Stomach (tissue), 9 donors: ENCODE results near the gene CSMD2. TPM values are rescaled to one million over a fixed set of nuclear protein-coding genes. Genes with fewer than 3 reads are reported as not detected.
A peak's percentile ranks its signal among the peaks of the same experiment; 100 is the strongest.

Experiments used
- DNase-seq, 2 donors: peaks; one replicate each; pipeline versions ENCODE4 v3.0.0 to v3.0.0-alpha.2; 2013 to 2019
- H3K27ac ChIP-seq, 5 donors: fragments of 200-600 bp in 4 of 5; sonication (generic) in 4 of 5; one replicate each; pipeline ENCODE4 v1.5.1; 2013 to 2019; ENCODE audit warnings: mild to moderate bottlenecking in 1 of 5, moderate library complexity in 1 of 5
- H3K27me3 ChIP-seq, 3 donors: fragments of 200-600 bp; sonication (generic); one replicate each; pipeline ENCODE4 v1.5.1; 2017 to 2019; ENCODE audit warnings: mixed run types in 1 of 3
- H3K36me3 ChIP-seq, 4 donors: fragments of 200-600 bp; sonication (generic); 1 replicate in 3 of 4; 2 replicates in 1 of 4; pipeline ENCODE4 v1.5.1; 2016 to 2019
- H3K4me1 ChIP-seq, 4 donors: fragments of 200-600 bp; sonication (generic); one replicate each; pipeline ENCODE4 v1.5.1; 2016 to 2019
- H3K4me3 ChIP-seq, 4 donors: fragments of 200-600 bp; sonication (generic) in 3 of 4; one replicate each; pipeline ENCODE4 v1.5.1; 2016 to 2019; ENCODE audit warnings: mild to moderate bottlenecking in 1 of 4
- H3K9me3 ChIP-seq, 4 donors: fragments of 200-600 bp; sonication (generic); one replicate each; pipeline ENCODE4 v1.5.1; 2016 to 2019
- EP300 ChIP-seq: sonication (generic); formaldehyde crosslinking; IDR thresholded peaks from one replicate; pipeline ENCODE4 v1.6.1; 2017; ENCODE audit warnings: antibody characterized with exemption
- POLR2A ChIP-seq, 4 donors: fragments of 450-650 bp; IDR thresholded peaks; one replicate each; pipeline ENCODE4 v1.6.1; 2016; ENCODE audit warnings: antibody characterized with exemption in 4 of 4, control low read depth in 2 of 4, mild to moderate bottlenecking in 1 of 4, moderate library complexity in 1 of 4
- POLR2AphosphoS5 ChIP-seq, 3 donors: sonication (generic); formaldehyde crosslinking; IDR thresholded peaks; one replicate each; pipeline ENCODE4 v1.6.1; 2016; ENCODE audit warnings: antibody characterized with exemption in 3 of 3
- WGBS, 5 donors: extraction: QIAGEN DNeasy Blood & Tissue Kit in 3 of 5; methylation state at CpG; one replicate each; pipeline versions ENCODE4 v1.1.5 to v1.1.7; 2013 to 2018; 5-methylcytosine and 5-hydroxymethylcytosine counted together
- intact Hi-C: fragments of 100-400 bp; cut with DNase I; formaldehyde crosslinking; loops from one replicate; pipeline ENCODE4 v1.15.1; 2023; ENCODE audit warnings: low total_unique reads
- polyA plus RNA-seq, 3 donors: library from polyadenylated mRNA; stranded (reverse); fragments of 200-250 nt; gene quantifications; one replicate each; pipeline ENCODE4 v1.2.3, GENCODE V29; 2013
- total RNA-seq, 5 donors: library from RNA; depleted of rRNA; stranded (reverse); fragments of >200 nt; gene quantifications; one replicate each; pipeline versions ENCODE4 v1.1.0 to v1.2.3, GENCODE V29; 2014 to 2016
- TF ChIP-seq, protein P1 (sequence below), 7 experiments: fragments of 450-650 bp in 4 of 7; fragments of 200-600 bp in 3 of 7; sonication (generic) in 3 of 7; IDR thresholded peaks; one replicate each; pipeline ENCODE4 v1.5.1; 2016 to 2019; ENCODE audit warnings: antibody characterized with exemption in 7 of 7, control low read depth in 2 of 7, mild to moderate bottlenecking in 1 of 7
- donor health status: healthy with polysubstance abuse.
- donor health status: Bipolar disorder and iron deficiency.
- donor health status: healthy.

The CSMD2 gene
- total and polyA plus RNA-seq, 8 donors, result 0.10 to 3.5 (median 0.37) TPM; not detected in 1

- no peaks in the 10 kb centered on the region for H3K36me3 ChIP-seq
- TF ChIP-seq EP300, result no peak
- TF ChIP-seq POLR2AphosphoS5 (IDR thresholded peaks at IDR 0.05), result no peak
- no peak for TF ChIP-seq POLR2A (IDR thresholded peaks at IDR 0.05)
- TF ChIP-seq, protein P1, sequence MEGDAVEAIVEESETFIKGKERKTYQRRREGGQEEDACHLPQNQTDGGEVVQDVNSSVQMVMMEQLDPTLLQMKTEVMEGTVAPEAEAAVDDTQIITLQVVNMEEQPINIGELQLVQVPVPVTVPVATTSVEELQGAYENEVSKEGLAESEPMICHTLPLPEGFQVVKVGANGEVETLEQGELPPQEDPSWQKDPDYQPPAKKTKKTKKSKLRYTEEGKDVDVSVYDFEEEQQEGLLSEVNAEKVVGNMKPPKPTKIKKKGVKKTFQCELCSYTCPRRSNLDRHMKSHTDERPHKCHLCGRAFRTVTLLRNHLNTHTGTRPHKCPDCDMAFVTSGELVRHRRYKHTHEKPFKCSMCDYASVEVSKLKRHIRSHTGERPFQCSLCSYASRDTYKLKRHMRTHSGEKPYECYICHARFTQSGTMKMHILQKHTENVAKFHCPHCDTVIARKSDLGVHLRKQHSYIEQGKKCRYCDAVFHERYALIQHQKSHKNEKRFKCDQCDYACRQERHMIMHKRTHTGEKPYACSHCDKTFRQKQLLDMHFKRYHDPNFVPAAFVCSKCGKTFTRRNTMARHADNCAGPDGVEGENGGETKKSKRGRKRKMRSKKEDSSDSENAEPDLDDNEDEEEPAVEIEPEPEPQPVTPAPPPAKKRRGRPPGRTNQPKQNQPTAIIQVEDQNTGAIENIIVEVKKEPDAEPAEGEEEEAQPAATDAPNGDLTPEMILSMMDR (IDR thresholded peaks at IDR 0.05), result no peak
- WGBS, 5 donors, result 62 to 71% (median 63%) methylated on average over 6 of the region's 6 CpGs
- H3K4me1 ChIP-seq, result peaks cover 0 to 16% (median 5%) of the 10 kb centered on the region in 4 donors
- peak in 1 of 2 donors; percentile 23 for DNase-seq
- no peak overlapping the region for H3K27ac ChIP-seq
- intact Hi-C loops, result no loop called here
- no peak overlapping the region for H3K4me3 ChIP-seq
- no peaks in the 10 kb centered on the region for H3K27me3 ChIP-seq
- H3K9me3 ChIP-seq, result no peaks in the 10 kb centered on the region
Observed at GRCh38 chr1:33661811-33662454, 503.1 kb downstream of the CSMD2 start.

GRCh38 chr1:33660956-33661355, 504.1 kb downstream of the CSMD2 start:
- no peak overlapping the region for H3K27ac ChIP-seq
- intact Hi-C loops, result no loop called here
- H3K27me3 ChIP-seq, result no peaks in the 10 kb centered on the region
- no peak for DNase-seq
- no peaks in the 10 kb centered on the region for H3K9me3 ChIP-seq
- no peak overlapping the region for H3K4me3 ChIP-seq
- no peaks in the 10 kb centered on the region for H3K36me3 ChIP-seq
- 87 to 93% (median 90%) methylated on average over 8 of the region's 8 CpGs for WGBS, 5 donors
- TF ChIP-seq POLR2AphosphoS5 (IDR thresholded peaks at IDR 0.05) (no peak), EP300 (no peak), POLR2A (IDR thresholded peaks at IDR 0.05) (no peak)
- TF ChIP-seq, protein P1 (IDR thresholded peaks at IDR 0.05), result no peak
- peaks cover 0 to 18% (median 11%) of the 10 kb centered on the region in 4 donors for H3K4me1 ChIP-seq

DNA sequence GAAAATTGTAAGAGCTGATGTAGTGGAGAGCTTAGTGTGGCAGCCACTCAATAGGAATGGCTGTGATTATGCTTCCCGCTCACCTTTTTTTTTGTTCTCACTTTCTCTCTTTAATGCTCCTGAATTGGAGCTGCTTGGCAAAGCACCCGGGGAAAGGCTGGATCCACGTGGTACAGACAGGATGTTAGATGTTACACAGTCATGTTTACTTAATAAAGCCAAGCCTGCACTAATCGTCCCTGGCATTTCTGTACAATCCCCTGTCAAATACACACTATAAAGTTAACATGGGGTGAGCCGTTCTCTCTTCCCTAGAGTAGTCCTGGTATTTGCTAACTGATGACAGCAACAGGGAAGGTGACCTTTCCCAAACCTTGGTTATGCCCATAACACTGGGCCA, 504.8 kb downstream of the CSMD2 start:
- Histone ChIP-seq H3K4me3 (no peak overlapping the region), H3K27me3 (no peaks in the 10 kb centered on the region), H3K9me3 (no peaks in the 10 kb centered on the region), H3K4me1 (peaks cover 0 to 25% (median 13%) of the 10 kb centered on the region in 4 donors), H3K27ac (no peak overlapping the region), H3K36me3 (no peaks in the 10 kb centered on the region)
- TF ChIP-seq, protein P1 (IDR thresholded peaks at IDR 0.05), result no peak
- no peak for TF ChIP-seq POLR2A (IDR thresholded peaks at IDR 0.05)
- TF ChIP-seq POLR2AphosphoS5 (IDR thresholded peaks at IDR 0.05), result peak in 1 of 3 donors; percentile 11
- TF ChIP-seq EP300, result no peak
- 12 to 30% (median 20%) methylated on average over 5 of the region's 5 CpGs for WGBS, 5 donors
- intact Hi-C loops, result no loop called here
- DNase-seq, result peak in 1 of 2 donors; percentile 39

DNA sequence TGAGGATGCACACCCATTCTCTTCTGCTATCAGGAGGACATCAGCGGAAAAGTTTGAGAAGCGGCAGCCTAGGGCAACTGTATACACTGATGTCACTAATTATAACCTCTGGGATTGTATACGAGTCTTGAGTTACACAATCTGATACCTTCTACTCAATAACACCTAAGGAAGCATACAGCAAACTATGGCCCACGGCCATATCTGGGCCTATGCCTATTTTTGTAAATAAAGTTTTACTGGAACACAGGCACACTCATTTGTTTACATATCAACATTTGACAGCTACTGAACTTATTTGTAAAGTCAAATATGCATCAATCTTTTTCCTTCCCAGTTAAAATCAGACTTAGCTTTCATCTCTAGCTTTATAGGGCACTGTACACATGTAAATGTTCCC, 505.4 kb downstream of the CSMD2 start:
- TF ChIP-seq, protein P1 (IDR thresholded peaks at IDR 0.05), result no peak
- no peak for TF ChIP-seq EP300
- TF ChIP-seq POLR2AphosphoS5 (IDR thresholded peaks at IDR 0.05), result no peak
- TF ChIP-seq POLR2A (IDR thresholded peaks at IDR 0.05), result no peak
- WGBS, 5 donors, result 64 to 70% (median 67%) methylated on average over 4 of the region's 4 CpGs
- Histone ChIP-seq H3K36me3 (no peaks in the 10 kb centered on the region), H3K4me1 (peaks cover 0 to 25% (median 13%) of the 10 kb centered on the region in 4 donors), H3K4me3 (no peak overlapping the region), H3K9me3 (no peaks in the 10 kb centered on the region), H3K27ac (no peak overlapping the region), H3K27me3 (no peaks in the 10 kb centered on the region)
- DNase-seq, result no peak
- intact Hi-C loops, result no loop called here
